ENCODE results near the gene FIGLA. TPM values are rescaled to one million over a fixed set of nuclear protein-coding genes. Genes with fewer than 3 reads are reported as not detected.

Gene FIGLA
- total RNA-seq, 1 donor from 2014 or later, result not detected

GRCh38 chr2:70768590-70769085 lies 21.8 kb downstream of the FIGLA start:
- Histone ChIP-seq H3K4me3 (no peak overlapping the region), H3K27ac (no peak overlapping the region), H3K9me3 (no peaks in the 10 kb centered on the region), H3K4me1 (peaks cover 14% of the 10 kb centered on the region), H3K27me3 (peaks cover 3% of the 10 kb centered on the region), H3K36me3 (no peaks in the 10 kb centered on the region)
- intact Hi-C loops (cut with DNase I), result no loop called here
- TF ChIP-seq POLR2A (IDR thresholded peaks at IDR 0.05), result no peak
- TF ChIP-seq CTCF (IDR thresholded peaks at IDR 0.05), result no peak
- no peak for TF ChIP-seq POLR2AphosphoS5 (IDR thresholded peaks at IDR 0.05; ENCODE audit: insufficient read depth in 1 of 2, low read depth in 1 of 2)
- no peak for DNase-seq (ENCODE audit: extremely low spot score in 2 of 2)

GRCh38 chr2:70767699-70768589 lies 22.5 kb downstream of the FIGLA start, which contains the start of gene ADD2:
Gene ADD2, minus strand, starts transcription at chr2:70768200. Its CDS starts 61,792 bp downstream, at chr2:70706408.
- no peak for DNase-seq (ENCODE audit: extremely low spot score in 2 of 2)

GRCh38 chr2:70767079-70767698 lies 23.3 kb downstream of the FIGLA start:
- no peaks in the 10 kb centered on the region for H3K36me3 ChIP-seq
- no peak for TF ChIP-seq CTCF (IDR thresholded peaks at IDR 0.05)
- no peak for TF ChIP-seq POLR2A (IDR thresholded peaks at IDR 0.05)
- no peak for TF ChIP-seq POLR2AphosphoS5 (IDR thresholded peaks at IDR 0.05; ENCODE audit: insufficient read depth in 1 of 2, low read depth in 1 of 2)
- no peaks in the 10 kb centered on the region for H3K9me3 ChIP-seq
- peaks cover 14% of the 10 kb centered on the region for H3K4me1 ChIP-seq
- peak overlapping the region; percentile 42 to 49 for H3K4me3 ChIP-seq
- H3K27ac ChIP-seq, result no peak overlapping the region
- DNase-seq (ENCODE audit: extremely low spot score in 2 of 2), result no peak
- intact Hi-C loops (cut with DNase I), result no loop called here
- H3K27me3 ChIP-seq, result peaks cover 3% of the 10 kb centered on the region

More at GRCh38 chr2:70767699-70768589, 22.5 kb downstream of the FIGLA start, which contains the start of gene ADD2:
- peaks cover 3% of the 10 kb centered on the region for H3K27me3 ChIP-seq
- peak within 1 kb of the TSS; percentile 42 to 49 for H3K4me3 ChIP-seq
- no peak within 1 kb of the TSS for H3K27ac ChIP-seq
- H3K36me3 ChIP-seq, result no peaks in the 10 kb centered on the region
- H3K4me1 ChIP-seq, result peaks cover 14% of the 10 kb centered on the region
- intact Hi-C loops (cut with DNase I), result no loop called here
- no peak for TF ChIP-seq POLR2AphosphoS5 (IDR thresholded peaks at IDR 0.05; ENCODE audit: insufficient read depth in 1 of 2, low read depth in 1 of 2)
- TF ChIP-seq POLR2A (IDR thresholded peaks at IDR 0.05), result no peak
- TF ChIP-seq CTCF (IDR thresholded peaks at IDR 0.05), result no peak
- H3K9me3 ChIP-seq, result no peaks in the 10 kb centered on the region

- Histone ChIP-seq H3K4me3 (peak overlapping the region; percentile 42 to 49), H3K4me1 (peaks cover 14% of the 10 kb centered on the region), H3K36me3 (no peaks in the 10 kb centered on the region), H3K27me3 (peaks cover 3% of the 10 kb centered on the region), H3K27ac (no peak overlapping the region), H3K9me3 (no peaks in the 10 kb centered on the region)
- TF ChIP-seq CTCF (IDR thresholded peaks at IDR 0.05) (no peak), POLR2A (IDR thresholded peaks at IDR 0.05) (no peak), POLR2AphosphoS5 (IDR thresholded peaks at IDR 0.05; ENCODE audit: insufficient read depth in 1 of 2, low read depth in 1 of 2) (no peak)
- DNase-seq (ENCODE audit: extremely low spot score in 2 of 2), result no peak
- intact Hi-C loops (cut with DNase I), result no loop called here
Observed at GRCh38 chr2:70766357-70767078, 23.9 kb downstream of the FIGLA start.

All from vagina (tissue), 2 donors.